Smooth muscle cell (in vitro differentiated cells): Measurements from ENCODE around the gene IFNLR1. TPM values are rescaled to one million over a fixed set of nuclear protein-coding genes. Genes with fewer than 3 reads are reported as not detected.

Experiments used
- DNase-seq: peaks from one replicate; lab custom pipeline; 2025; ENCODE audit not compliant: unreplicated experiment; lab: John Stamatoyannopoulos, UW
- H2AFZ ChIP-seq: fragments of 200-600 bp; sonication (generic); 2 replicates; pipeline ENCODE4 v1.6.0; 2016; ENCODE audit warnings: antibody characterized with exemption, low read depth, mild to moderate bottlenecking
- H3F3A ChIP-seq: fragments of 200-600 bp; sonication (generic); 2 replicates; pipeline ENCODE4 v1.6.0; 2017; ENCODE audit warnings: antibody characterized with exemption, low read depth
- H3K27ac ChIP-seq: fragments of 200-600 bp; sonication (generic); 2 replicates; pipeline ENCODE4 v1.5.1; 2016; ENCODE audit warnings: low read depth, mild to moderate bottlenecking
- H3K27me3 ChIP-seq: fragments of 200-600 bp; sonication (generic); 2 replicates; pipeline ENCODE4 v1.6.1; 2016; ENCODE audit warnings: low read depth, mild to moderate bottlenecking
- H3K36me3 ChIP-seq: fragments of 200-600 bp; sonication (generic); 2 replicates; pipeline ENCODE4 v1.5.1; 2016; ENCODE audit warnings: low read depth
- H3K4me1 ChIP-seq: fragments of 200-600 bp; sonication (generic); 2 replicates; pipeline ENCODE4 v1.5.1; 2016; ENCODE audit warnings: low read depth
- H3K4me2 ChIP-seq: fragments of 200-600 bp; sonication (generic); 2 replicates; pipeline ENCODE4 v1.6.0; 2016; ENCODE audit warnings: mild to moderate bottlenecking
- H3K4me3 ChIP-seq: fragments of 200-600 bp; sonication (generic); 2 replicates; pipeline ENCODE4 v1.5.1; 2016; ENCODE audit warnings: mild to moderate bottlenecking
- H3K79me2 ChIP-seq: fragments of 200-600 bp; sonication (generic); 2 replicates; pipeline ENCODE4 v1.6.0; 2016; ENCODE audit warnings: low read depth, mild to moderate bottlenecking
- H3K9ac ChIP-seq: fragments of 200-600 bp; sonication (generic); 2 replicates; pipeline ENCODE4 v1.6.0; 2016; ENCODE audit warnings: low read depth
- H3K9me3 ChIP-seq: fragments of 200-600 bp; sonication (generic); replicated peaks from 2 replicates; pipeline ENCODE4 v1.5.1; 2016; ENCODE audit warnings: low read depth
- H4K20me1 ChIP-seq: fragments of 200-600 bp; sonication (generic); 2 replicates; pipeline ENCODE4 v1.6.0; 2016; ENCODE audit warnings: low read depth
- WGBS: methylation state at CpG from one replicate; pipeline ENCODE4 v1.1.7; 2016; ENCODE audit warnings: low lambda C conversion rate; 5-methylcytosine and 5-hydroxymethylcytosine counted together
- polyA plus RNA-seq: library from polyadenylated mRNA; unstranded; fragments of >200 nt; fragmentation: Nextera tagmentation; extraction: Ambion mirVana; gene quantifications from 2 replicates; pipeline ENCODE4 v1.2.1, GENCODE V29; 2016
- total RNA-seq: library from RNA; depleted of rRNA; stranded (reverse); fragments of >200 nt; gene quantifications from 2 replicates; pipeline ENCODE4 v1.2.3, GENCODE V29; 2014
- TF ChIP-seq, protein P1 (sequence below): fragments of 200-600 bp; sonication (generic); IDR thresholded peaks from 2 replicates; pipeline ENCODE4 v1.5.1; 2017; ENCODE audit warnings: borderline replicate concordance, mild to moderate bottlenecking, antibody characterized with exemption; ENCODE audit not compliant: insufficient read depth, poor library complexity, severe bottlenecking

IFNLR1 gene
- total and polyA plus RNA-seq, 2 experiments from 2014 or later, result 0.25 to 0.67 TPM

- no peak for DNase-seq
- Histone ChIP-seq H3K4me1 (no peaks in the 10 kb centered on the region), H3F3A (no peaks in the 10 kb centered on the region), H2AFZ (no peak overlapping the region), H3K79me2 (no peaks in the 10 kb centered on the region), H3K36me3 (no peaks in the 10 kb centered on the region), H3K27me3 (no peaks in the 10 kb centered on the region), H4K20me1 (no peaks in the 10 kb centered on the region), H3K4me3 (no peak overlapping the region), H3K27ac (peak overlapping the region; percentile 7), H3K4me2 (no peak overlapping the region), H3K9me3 (no peaks in the 10 kb centered on the region), H3K9ac (no peak overlapping the region)
- TF ChIP-seq, protein P1, sequence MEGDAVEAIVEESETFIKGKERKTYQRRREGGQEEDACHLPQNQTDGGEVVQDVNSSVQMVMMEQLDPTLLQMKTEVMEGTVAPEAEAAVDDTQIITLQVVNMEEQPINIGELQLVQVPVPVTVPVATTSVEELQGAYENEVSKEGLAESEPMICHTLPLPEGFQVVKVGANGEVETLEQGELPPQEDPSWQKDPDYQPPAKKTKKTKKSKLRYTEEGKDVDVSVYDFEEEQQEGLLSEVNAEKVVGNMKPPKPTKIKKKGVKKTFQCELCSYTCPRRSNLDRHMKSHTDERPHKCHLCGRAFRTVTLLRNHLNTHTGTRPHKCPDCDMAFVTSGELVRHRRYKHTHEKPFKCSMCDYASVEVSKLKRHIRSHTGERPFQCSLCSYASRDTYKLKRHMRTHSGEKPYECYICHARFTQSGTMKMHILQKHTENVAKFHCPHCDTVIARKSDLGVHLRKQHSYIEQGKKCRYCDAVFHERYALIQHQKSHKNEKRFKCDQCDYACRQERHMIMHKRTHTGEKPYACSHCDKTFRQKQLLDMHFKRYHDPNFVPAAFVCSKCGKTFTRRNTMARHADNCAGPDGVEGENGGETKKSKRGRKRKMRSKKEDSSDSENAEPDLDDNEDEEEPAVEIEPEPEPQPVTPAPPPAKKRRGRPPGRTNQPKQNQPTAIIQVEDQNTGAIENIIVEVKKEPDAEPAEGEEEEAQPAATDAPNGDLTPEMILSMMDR, result no peak
- WGBS, result 76% methylated on average over 14 of the region's 14 CpGs
Measured at GRCh38 chr1:24117722-24118409, 69.2 kb downstream of the IFNLR1 start.

DNA sequence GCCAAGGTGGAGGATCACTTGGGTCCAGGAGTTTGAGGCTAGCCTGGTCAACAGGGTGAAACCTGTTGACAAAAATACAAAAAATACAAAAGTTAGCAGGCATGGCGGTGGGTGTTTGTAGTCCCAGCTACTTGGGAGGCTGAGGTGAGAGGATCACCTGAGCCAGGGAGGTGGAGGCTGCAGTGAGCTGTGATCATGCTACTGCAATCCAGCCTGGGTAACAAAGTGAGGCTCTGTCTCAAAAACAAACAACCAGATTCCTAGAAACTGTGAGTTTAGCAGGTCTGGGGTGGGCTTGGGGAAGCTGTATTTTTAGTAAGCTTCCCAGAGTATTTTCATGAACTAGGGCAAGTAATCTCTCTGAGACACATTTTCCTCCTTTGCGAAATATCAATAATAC lies 70.0 kb downstream of the IFNLR1 start:
- Histone ChIP-seq H3K79me2 (no peaks in the 10 kb centered on the region), H3K4me1 (no peaks in the 10 kb centered on the region), H3K27ac (no peak overlapping the region), H3K4me3 (no peak overlapping the region), H3K4me2 (no peak overlapping the region), H4K20me1 (no peaks in the 10 kb centered on the region), H3K36me3 (no peaks in the 10 kb centered on the region), H3F3A (no peaks in the 10 kb centered on the region), H3K9ac (no peak overlapping the region), H3K27me3 (no peaks in the 10 kb centered on the region), H3K9me3 (no peaks in the 10 kb centered on the region), H2AFZ (no peak overlapping the region)
- WGBS, result 98% methylated on average over 2 of the region's 2 CpGs
- DNase-seq, result no peak
- TF ChIP-seq, protein P1, result no peak

GRCh38 chr1:24114753-24115152 lies 72.3 kb downstream of the IFNLR1 start:
- TF ChIP-seq, protein P1, result no peak
- no peak for DNase-seq
- H3K27ac ChIP-seq, result no peak overlapping the region

GRCh38 chr1:24113641-24114033 lies 73.5 kb downstream of the IFNLR1 start:
- no peaks in the 10 kb centered on the region for H3K9me3 ChIP-seq

More at GRCh38 chr1:24114753-24115152, 72.3 kb downstream of the IFNLR1 start:
- Histone ChIP-seq H3K4me1 (no peaks in the 10 kb centered on the region), H3F3A (no peaks in the 10 kb centered on the region), H3K27me3 (no peaks in the 10 kb centered on the region), H3K4me2 (no peak overlapping the region), H3K36me3 (no peaks in the 10 kb centered on the region), H3K9ac (no peak overlapping the region), H2AFZ (no peak overlapping the region), H3K9me3 (no peaks in the 10 kb centered on the region), H3K4me3 (no peak overlapping the region), H3K79me2 (no peaks in the 10 kb centered on the region), H4K20me1 (no peaks in the 10 kb centered on the region)
- 75% methylated on average over 6 of the region's 6 CpGs for WGBS

More at GRCh38 chr1:24113641-24114033, 73.5 kb downstream of the IFNLR1 start:
- Histone ChIP-seq H3K27me3 (no peaks in the 10 kb centered on the region), H3K9ac (no peak overlapping the region), H3K36me3 (no peaks in the 10 kb centered on the region), H3K4me1 (peaks cover under 1% of the 10 kb centered on the region), H3K4me2 (no peak overlapping the region), H3K4me3 (no peak overlapping the region), H3K79me2 (no peaks in the 10 kb centered on the region), H2AFZ (no peak overlapping the region), H4K20me1 (no peaks in the 10 kb centered on the region), H3K27ac (no peak overlapping the region), H3F3A (no peaks in the 10 kb centered on the region)
- DNase-seq, result no peak
- TF ChIP-seq, protein P1, result no peak
- WGBS, result 77% methylated on average over 6 of the region's 6 CpGs
